Karpas-422 (cell line): Measurements from ENCODE around the gene ITGAX. TPM values are rescaled to one million over a fixed set of nuclear protein-coding genes. Genes with fewer than 3 reads are reported as not detected.
A peak's percentile ranks its signal among the peaks of the same experiment; 100 is the strongest.

ENCODE experiments used
- DNase-seq: peaks from one replicate; pipeline ENCODE4 v3.0.0-alpha.2; 2015
- H2AFZ ChIP-seq: fragments of 200-600 bp; sonication (generic); 2 replicates; pipeline ENCODE4 v1.6.1; 2014; ENCODE audit warnings: antibody characterized with exemption, low read length, mixed read lengths
- H3K27ac ChIP-seq: fragments of 200-600 bp; sonication (generic); 2 replicates; pipeline ENCODE4 v1.5.1; 2014; ENCODE audit warnings: mild to moderate bottlenecking, low read length, moderate library complexity
- H3K27me3 ChIP-seq: fragments of 200-600 bp; sonication (generic); 2 replicates; pipeline ENCODE4 v1.6.1; 2014; ENCODE audit warnings: low read length, mixed read lengths
- H3K36me3 ChIP-seq: fragments of 200-600 bp; sonication (generic); 2 replicates; pipeline ENCODE4 v1.6.1; 2014; ENCODE audit warnings: low read length, mixed read lengths; ENCODE audit not compliant: insufficient read depth
- H3K4me1 ChIP-seq: fragments of 200-600 bp; sonication (generic); 2 replicates; pipeline ENCODE4 v1.6.1; 2014; ENCODE audit warnings: mild to moderate bottlenecking, low read length, mixed read lengths
- H3K4me2 ChIP-seq: fragments of 200-600 bp; sonication (generic); 2 replicates; pipeline ENCODE4 v1.6.1; 2014; ENCODE audit warnings: low read length, low read depth, mild to moderate bottlenecking; ENCODE audit not compliant: poor library complexity, severe bottlenecking
- H3K4me3 ChIP-seq: fragments of 200-600 bp; sonication (generic); 2 replicates; pipeline ENCODE4 v1.5.1; 2014; ENCODE audit warnings: mild to moderate bottlenecking, antibody characterized with exemption, low read length, mixed read lengths
- H3K79me2 ChIP-seq: fragments of 200-600 bp; sonication (generic); 2 replicates; pipeline ENCODE4 v1.6.1; 2014; ENCODE audit warnings: mild to moderate bottlenecking, low read length, mixed read lengths
- H3K9ac ChIP-seq: fragments of 200-600 bp; sonication (generic); 2 replicates; pipeline ENCODE4 v1.6.0; 2014; ENCODE audit warnings: low read length
- H3K9me2 ChIP-seq: fragments of 200-600 bp; sonication (generic), shearing (Covaris generic); replicated peaks from 2 replicates; pipeline ENCODE4 v1.6.0; 2014; ENCODE audit warnings: mild to moderate bottlenecking, low read length, moderate library complexity; ENCODE audit not compliant: insufficient read depth
- H3K9me3 ChIP-seq: fragments of 300-700, 200-600 bp; sonication (generic); 2 replicates; pipeline ENCODE4 v1.6.1; 2014; ENCODE audit warnings: low read length, mixed read lengths
- H4K20me1 ChIP-seq: fragments of 200-600 bp; sonication (generic); 2 replicates; pipeline ENCODE4 v1.6.1; 2014; ENCODE audit warnings: mild to moderate bottlenecking, antibody characterized with exemption, low read length, low read depth; ENCODE audit not compliant: insufficient read depth
- total RNA-seq: library from RNA; depleted of rRNA; stranded (reverse); fragments of >200 nt; shearing (Covaris generic); gene quantifications from 2 replicates; pipeline ENCODE4 v1.2.3, GENCODE V29; 2014; ENCODE audit warnings: low replicate concordance

ITGAX gene
- total RNA-seq, 1 experiment from 2014 or later = 0.52 TPM

DNA sequence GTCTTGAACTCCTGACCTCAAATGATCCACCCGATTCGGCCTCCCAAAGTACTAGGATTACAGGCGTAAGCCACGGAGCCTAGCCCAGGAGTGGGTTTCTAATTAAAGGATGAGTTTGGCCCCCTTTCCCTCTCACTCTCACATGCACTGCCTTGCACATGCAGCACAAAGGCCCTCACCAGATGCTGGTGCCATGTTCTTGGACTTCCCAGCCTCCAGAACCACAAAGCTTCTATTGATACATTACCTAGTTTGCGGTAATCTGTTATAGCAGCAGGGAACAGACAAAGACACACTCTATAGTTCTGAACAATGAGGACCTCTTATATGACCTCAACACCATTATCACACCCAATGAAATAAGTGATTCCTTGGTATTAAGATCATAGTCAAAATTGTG is 20.3 kb downstream of the ITGAX start:
- no peaks in the 10 kb centered on the region for H3K27me3 ChIP-seq
- H4K20me1 ChIP-seq = no peaks in the 10 kb centered on the region
- DNase-seq = no peak
- no peaks in the 10 kb centered on the region for H3K9me2 ChIP-seq
- H3K4me1 ChIP-seq = no peaks in the 10 kb centered on the region
- H2AFZ ChIP-seq = no peak overlapping the region
- no peaks in the 10 kb centered on the region for H3K9me3 ChIP-seq
- no peaks in the 10 kb centered on the region for H3K79me2 ChIP-seq
- H3K36me3 ChIP-seq = no peaks in the 10 kb centered on the region
- no peak overlapping the region for H3K27ac ChIP-seq
- H3K4me3 ChIP-seq = no peak overlapping the region
- no peak overlapping the region for H3K9ac ChIP-seq
- H3K4me2 ChIP-seq = no peak overlapping the region

DNA sequence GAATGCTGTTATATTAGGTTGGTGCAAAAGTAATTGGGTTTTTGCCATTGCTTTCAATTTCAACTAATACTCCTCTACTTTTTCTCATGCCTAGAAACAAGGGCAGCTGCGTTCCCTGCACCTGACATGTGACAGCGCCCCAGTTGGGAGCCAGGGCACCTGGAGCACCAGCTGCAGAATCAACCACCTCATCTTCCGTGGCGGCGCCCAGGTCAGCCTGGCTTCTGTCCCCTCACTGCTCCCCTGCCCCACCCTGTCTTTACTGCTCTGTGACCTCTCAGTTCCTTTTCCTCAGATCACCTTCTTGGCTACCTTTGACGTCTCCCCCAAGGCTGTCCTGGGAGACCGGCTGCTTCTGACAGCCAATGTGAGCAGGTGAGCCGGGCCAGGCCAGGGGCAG is 21.7 kb downstream of the ITGAX start:
- H3K4me2 ChIP-seq = no peak overlapping the region
- no peaks in the 10 kb centered on the region for H3K4me1 ChIP-seq
- H3K79me2 ChIP-seq = no peaks in the 10 kb centered on the region
- no peaks in the 10 kb centered on the region for H3K36me3 ChIP-seq
- no peak for DNase-seq
- H3K9ac ChIP-seq = no peak overlapping the region
- H3K4me3 ChIP-seq = no peak overlapping the region
- no peak overlapping the region for H2AFZ ChIP-seq
- no peaks in the 10 kb centered on the region for H3K27me3 ChIP-seq
- no peak overlapping the region for H3K27ac ChIP-seq
- no peaks in the 10 kb centered on the region for H3K9me3 ChIP-seq
- no peaks in the 10 kb centered on the region for H4K20me1 ChIP-seq
- no peaks in the 10 kb centered on the region for H3K9me2 ChIP-seq

DNA sequence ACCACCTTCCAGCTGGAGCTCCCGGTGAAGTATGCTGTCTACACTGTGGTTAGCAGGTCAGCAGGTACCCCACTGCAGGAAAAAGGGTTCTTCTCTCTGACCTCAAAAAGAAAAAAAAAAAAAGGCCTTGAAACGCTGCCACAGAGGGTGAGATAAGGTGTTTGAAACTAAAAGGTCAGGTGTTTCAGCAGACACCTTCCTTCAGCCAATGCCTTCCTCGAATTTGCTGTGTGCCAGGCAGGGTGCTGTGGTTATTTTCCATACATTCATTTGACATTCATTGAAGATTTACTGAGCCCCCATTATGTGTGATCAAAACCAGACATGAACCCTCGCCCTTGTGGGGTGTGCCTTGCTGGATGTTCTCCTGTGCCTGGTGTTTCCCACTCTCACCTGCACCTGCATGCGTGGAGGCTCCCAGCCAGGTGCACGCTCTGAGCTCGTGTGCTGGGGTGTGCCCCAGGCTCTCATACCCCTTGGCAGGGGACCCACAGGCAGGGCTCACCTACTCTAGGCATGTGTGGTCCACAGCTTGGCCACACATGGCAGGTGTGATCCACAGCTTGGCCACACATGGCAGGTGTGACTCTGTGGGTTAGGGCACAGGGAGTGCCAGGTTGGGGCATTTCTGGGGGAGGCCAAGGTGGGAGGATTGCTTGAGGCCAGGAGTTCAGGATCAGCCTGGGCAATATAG is 22.4 kb downstream of the ITGAX start:
- no peaks in the 10 kb centered on the region for H3K79me2 ChIP-seq
- H3K9me2 ChIP-seq = no peaks in the 10 kb centered on the region
- H3K4me2 ChIP-seq = no peak overlapping the region
- H3K36me3 ChIP-seq = no peaks in the 10 kb centered on the region
- H3K4me1 ChIP-seq = no peaks in the 10 kb centered on the region
- no peak overlapping the region for H2AFZ ChIP-seq
- no peaks in the 10 kb centered on the region for H4K20me1 ChIP-seq
- no peaks in the 10 kb centered on the region for H3K27me3 ChIP-seq
- DNase-seq = no peak
- no peak overlapping the region for H3K9ac ChIP-seq
- no peak overlapping the region for H3K4me3 ChIP-seq
- H3K9me3 ChIP-seq = no peaks in the 10 kb centered on the region
- no peak overlapping the region for H3K27ac ChIP-seq

DNA sequence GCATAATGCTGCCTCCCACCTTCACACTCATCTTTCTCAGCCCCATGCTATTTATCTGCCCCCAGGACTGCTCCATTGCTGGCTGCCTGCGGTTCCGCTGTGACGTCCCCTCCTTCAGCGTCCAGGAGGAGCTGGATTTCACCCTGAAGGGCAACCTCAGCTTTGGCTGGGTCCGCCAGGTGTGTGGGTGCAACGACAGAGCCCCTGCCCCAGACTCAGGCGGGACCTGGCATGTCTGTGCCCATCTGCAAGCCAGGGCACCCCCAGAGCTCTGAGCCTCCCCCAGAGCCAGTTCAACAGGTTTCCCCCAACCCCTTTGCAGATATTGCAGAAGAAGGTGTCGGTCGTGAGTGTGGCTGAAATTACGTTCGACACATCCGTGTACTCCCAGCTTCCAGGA is 25.2 kb downstream of the ITGAX start:
- Histone ChIP-seq H3K9me3 (no peaks in the 10 kb centered on the region), H4K20me1 (no peaks in the 10 kb centered on the region), H2AFZ (no peak overlapping the region), H3K9me2 (no peaks in the 10 kb centered on the region), H3K4me2 (no peak overlapping the region), H3K4me1 (no peaks in the 10 kb centered on the region), H3K27ac (no peak overlapping the region), H3K9ac (no peak overlapping the region), H3K27me3 (no peaks in the 10 kb centered on the region), H3K4me3 (no peak overlapping the region), H3K79me2 (no peaks in the 10 kb centered on the region), H3K36me3 (no peaks in the 10 kb centered on the region)
- no peak for DNase-seq

DNA sequence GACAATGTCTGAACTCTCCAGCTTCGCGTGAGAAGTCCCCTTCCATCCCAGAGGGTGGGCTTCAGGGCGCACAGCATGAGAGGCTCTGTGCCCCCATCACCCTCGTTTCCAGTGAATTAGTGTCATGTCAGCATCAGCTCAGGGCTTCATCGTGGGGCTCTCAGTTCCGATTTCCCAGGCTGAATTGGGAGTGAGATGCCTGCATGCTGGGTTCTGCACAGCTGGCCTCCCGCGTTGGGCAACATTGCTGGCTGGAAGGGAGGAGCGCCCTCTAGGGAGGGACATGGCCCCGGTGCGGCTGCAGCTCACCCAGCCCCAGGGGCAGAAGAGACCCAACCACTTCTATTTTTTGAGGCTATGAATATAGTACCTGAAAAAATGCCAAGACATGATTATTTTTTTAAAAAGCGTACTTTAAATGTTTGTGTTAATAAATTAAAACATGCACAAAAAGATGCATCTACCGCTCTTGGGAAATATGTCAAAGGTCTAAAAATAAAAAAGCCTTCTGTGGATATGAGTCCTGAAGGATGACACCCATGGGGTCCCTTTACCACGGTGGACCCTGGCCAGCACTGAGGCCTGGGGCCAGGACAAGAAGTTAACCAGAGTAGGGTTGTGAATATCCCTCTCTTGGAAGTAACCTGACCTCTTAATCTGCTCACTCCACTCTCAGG is 27.6 kb downstream of the ITGAX start:
- no peak overlapping the region for H2AFZ ChIP-seq
- H3K27ac ChIP-seq = no peak overlapping the region
- no peaks in the 10 kb centered on the region for H3K9me3 ChIP-seq
- H3K4me2 ChIP-seq = no peak overlapping the region
- H3K9me2 ChIP-seq = no peaks in the 10 kb centered on the region
- H3K79me2 ChIP-seq = no peaks in the 10 kb centered on the region
- no peaks in the 10 kb centered on the region for H3K36me3 ChIP-seq
- no peaks in the 10 kb centered on the region for H3K27me3 ChIP-seq
- no peak overlapping the region for H3K4me3 ChIP-seq
- H4K20me1 ChIP-seq = no peaks in the 10 kb centered on the region
- no peak overlapping the region for H3K9ac ChIP-seq
- H3K4me1 ChIP-seq = peaks cover 4% of the 10 kb centered on the region; the same call in 1 of the 2 replicates
- peak; percentile 79 for DNase-seq

DNA sequence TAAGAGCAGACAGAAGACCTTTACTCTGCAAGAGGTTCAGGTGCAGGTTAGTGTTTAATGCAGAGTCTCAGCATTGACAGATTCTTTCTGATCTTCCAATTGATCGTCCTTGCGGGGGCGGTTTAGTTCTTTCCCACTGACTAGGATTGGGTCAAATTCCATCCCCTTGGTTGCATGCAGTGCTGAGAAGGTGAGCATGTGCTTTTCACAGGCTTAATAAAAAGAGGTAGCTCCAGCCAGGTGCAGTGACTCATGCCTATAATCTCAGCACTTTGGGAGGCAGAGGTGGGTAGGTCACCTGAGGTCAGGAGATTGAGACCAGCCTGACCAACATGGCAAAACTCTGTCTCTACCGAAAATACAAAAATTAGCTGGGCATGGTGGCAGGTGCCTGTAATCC is 30.7 kb downstream of the ITGAX start:
- no peaks in the 10 kb centered on the region for H3K9me3 ChIP-seq
- no peaks in the 10 kb centered on the region for H4K20me1 ChIP-seq
- no peak overlapping the region for H2AFZ ChIP-seq
- H3K9ac ChIP-seq = no peak overlapping the region
- no peak overlapping the region for H3K27ac ChIP-seq
- peaks cover 4% of the 10 kb centered on the region; the same call in 1 of the 2 replicates for H3K4me1 ChIP-seq
- no peaks in the 10 kb centered on the region for H3K79me2 ChIP-seq
- DNase-seq = no peak
- no peaks in the 10 kb centered on the region for H3K27me3 ChIP-seq
- no peak overlapping the region for H3K4me2 ChIP-seq
- no peaks in the 10 kb centered on the region for H3K9me2 ChIP-seq
- no peak overlapping the region for H3K4me3 ChIP-seq
- no peaks in the 10 kb centered on the region for H3K36me3 ChIP-seq

DNA sequence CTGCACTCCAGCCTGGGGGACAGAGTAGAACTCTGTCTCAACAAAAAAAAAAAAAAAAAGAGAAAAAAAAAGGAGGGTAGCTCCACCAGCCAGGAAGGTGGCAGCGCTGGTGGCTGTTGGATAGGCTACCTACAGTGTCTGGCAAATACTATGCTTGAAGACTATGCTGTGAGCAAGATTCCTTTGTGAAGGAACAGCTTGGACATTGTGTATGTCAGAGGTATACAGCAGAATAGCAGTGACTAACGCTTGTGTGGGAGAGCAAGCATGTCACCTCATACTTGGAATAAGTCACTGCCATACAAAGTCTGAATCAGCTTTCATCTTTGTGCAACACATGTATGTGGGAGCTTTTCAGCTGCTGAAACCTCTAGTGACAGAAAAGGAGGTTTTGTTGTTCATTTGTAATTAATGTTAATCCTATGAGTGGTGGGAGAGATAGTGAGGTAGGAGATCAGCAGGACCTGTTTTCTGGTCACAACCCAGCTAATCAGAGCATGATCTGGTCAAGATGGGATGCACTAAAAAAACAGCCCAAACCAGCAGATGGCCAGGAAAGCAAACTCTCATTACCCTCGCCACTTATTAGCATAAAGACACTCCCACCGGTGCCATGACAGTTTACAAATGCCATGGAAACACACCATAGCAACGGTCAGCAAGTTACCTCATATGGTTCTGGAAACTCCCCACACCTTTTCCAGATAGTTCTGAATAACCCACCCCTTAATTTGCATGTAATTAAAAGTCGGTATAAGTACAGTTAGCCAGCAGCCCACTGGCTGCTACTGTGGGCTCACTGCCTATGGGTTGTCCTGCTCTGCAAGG is 31.4 kb downstream of the ITGAX start:
- H3K79me2 ChIP-seq = no peaks in the 10 kb centered on the region
- H3K27me3 ChIP-seq = no peaks in the 10 kb centered on the region
- H3K9ac ChIP-seq = no peak overlapping the region
- H3K4me1 ChIP-seq = peaks cover 4% of the 10 kb centered on the region; the same call in 1 of the 2 replicates
- no peaks in the 10 kb centered on the region for H3K9me2 ChIP-seq
- no peak overlapping the region for H3K4me2 ChIP-seq
- H3K36me3 ChIP-seq = no peaks in the 10 kb centered on the region
- no peaks in the 10 kb centered on the region for H3K9me3 ChIP-seq
- H3K4me3 ChIP-seq = no peak overlapping the region
- no peak overlapping the region for H2AFZ ChIP-seq
- no peak overlapping the region for H3K27ac ChIP-seq
- no peaks in the 10 kb centered on the region for H4K20me1 ChIP-seq
- DNase-seq = peak; percentile 55

DNA sequence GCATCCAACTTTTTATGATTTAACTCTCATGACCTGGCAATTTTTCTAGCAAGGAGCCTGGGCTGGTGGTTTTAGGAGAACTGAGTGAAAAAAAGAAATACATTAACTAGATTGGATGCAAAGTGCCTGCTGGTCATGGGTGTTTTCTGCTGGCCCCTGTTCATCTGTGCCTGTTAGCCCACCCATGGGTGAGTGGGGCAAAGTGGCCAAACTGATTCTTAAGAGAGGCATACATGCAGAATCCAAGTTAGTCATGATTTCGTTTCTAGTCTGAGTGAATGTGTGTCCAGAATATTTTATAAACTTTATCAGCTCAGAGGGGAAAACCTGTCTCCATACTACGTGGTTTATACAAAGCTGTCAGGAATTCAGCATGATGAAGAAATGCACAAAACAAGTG is 33.6 kb downstream of the ITGAX start:
- Histone ChIP-seq H4K20me1 (no peaks in the 10 kb centered on the region), H3K9ac (no peak overlapping the region), H3K79me2 (no peaks in the 10 kb centered on the region), H3K27ac (no peak overlapping the region), H3K36me3 (no peaks in the 10 kb centered on the region), H3K4me2 (no peak overlapping the region), H2AFZ (no peak overlapping the region), H3K4me1 (peaks cover 11% of the 10 kb centered on the region), H3K27me3 (no peaks in the 10 kb centered on the region), H3K4me3 (no peak overlapping the region), H3K9me3 (no peaks in the 10 kb centered on the region), H3K9me2 (no peaks in the 10 kb centered on the region)
- DNase-seq = no peak
